GM18873 (cell line): Measurements from ENCODE around the gene DNAH8.
A peak's percentile ranks its signal among the peaks of the same experiment; 100 is the strongest.
"Not testable (repeated sequence)": the region's sequence is repeated elsewhere in the genome, so short reads cannot be mapped to it uniquely, and the experiment has no call there.

Experiments used
- ATAC-seq: cut with Tn5 transposase; IDR thresholded peaks from one replicate; pipeline ENCODE4 v1.9.1; 2021; ENCODE audit warnings: mild to moderate bottlenecking, moderate library complexity, moderate number of reproducible peaks; ENCODE audit not compliant: unreplicated experiment, low FRiP score

The DNAH8 gene

GRCh38 chr6:38696345-38696744, 18.8 kb upstream of the DNAH8 start:
- no peak for ATAC-seq

- ATAC-seq: no peak
Measured at GRCh38 chr6:38697846-38698245, 17.3 kb upstream of the DNAH8 start.

- ATAC-seq: not testable (repeated sequence)
Measured at GRCh38 chr6:38699702-38700101, 15.4 kb upstream of the DNAH8 start.

- no peak for ATAC-seq
Measured at GRCh38 chr6:38701551-38701950, 13.6 kb upstream of the DNAH8 start.

- peak; percentile 99 for ATAC-seq
Measured at GRCh38 chr6:38702558-38703397, 12.3 kb upstream of the DNAH8 start, which contains the start of gene GLO1. TSS of gene GLO1 (minus strand) at chr6:38703145. CDS start at chr6:38703054, 91 bp downstream.

GRCh38 chr6:38703949-38704590, 11.0 kb upstream of the DNAH8 start:
- ATAC-seq: no peak

- ATAC-seq: no peak
Measured at GRCh38 chr6:38705924-38706323, 9.2 kb upstream of the DNAH8 start.

GRCh38 chr6:38708496-38708895, 6.6 kb upstream of the DNAH8 start:
- ATAC-seq: no peak

- ATAC-seq: no peak
Measured at GRCh38 chr6:38713812-38714211, 1.3 kb upstream of the DNAH8 start.

GRCh38 chr6:38714239-38715015, 684 bp upstream of the DNAH8 start:
- ATAC-seq: no peak

GRCh38 chr6:38716825-38717224, 1.7 kb downstream of the DNAH8 start:
- no peak for ATAC-seq

GRCh38 chr6:38719358-38719757, 4.2 kb downstream of the DNAH8 start:
- no peak for ATAC-seq

GRCh38 chr6:38720295-38720694, 5.2 kb downstream of the DNAH8 start:
- no peak for ATAC-seq

- no peak for ATAC-seq
Measured at GRCh38 chr6:38722038-38722437, 6.9 kb downstream of the DNAH8 start.

- ATAC-seq: no peak
Measured at GRCh38 chr6:38722727-38723334, 7.7 kb downstream of the DNAH8 start.

- no peak for ATAC-seq
Measured at GRCh38 chr6:38723783-38724182, 8.7 kb downstream of the DNAH8 start.

GRCh38 chr6:38724343-38724742, 9.2 kb downstream of the DNAH8 start:
- no peak for ATAC-seq

- ATAC-seq: no peak
Measured at GRCh38 chr6:38725414-38726183, 10.5 kb downstream of the DNAH8 start.

- ATAC-seq: no peak
Measured at GRCh38 chr6:38728203-38728602, 13.1 kb downstream of the DNAH8 start.
